Measurements from ENCODE around the gene RNF144A.
"Not testable (repeated sequence)": the region's sequence is repeated elsewhere in the genome, so short reads cannot be mapped to it uniquely, and the experiment has no call there.

The RNF144A gene, protein sequence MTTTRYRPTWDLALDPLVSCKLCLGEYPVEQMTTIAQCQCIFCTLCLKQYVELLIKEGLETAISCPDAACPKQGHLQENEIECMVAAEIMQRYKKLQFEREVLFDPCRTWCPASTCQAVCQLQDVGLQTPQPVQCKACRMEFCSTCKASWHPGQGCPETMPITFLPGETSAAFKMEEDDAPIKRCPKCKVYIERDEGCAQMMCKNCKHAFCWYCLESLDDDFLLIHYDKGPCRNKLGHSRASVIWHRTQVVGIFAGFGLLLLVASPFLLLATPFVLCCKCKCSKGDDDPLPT

DNA sequence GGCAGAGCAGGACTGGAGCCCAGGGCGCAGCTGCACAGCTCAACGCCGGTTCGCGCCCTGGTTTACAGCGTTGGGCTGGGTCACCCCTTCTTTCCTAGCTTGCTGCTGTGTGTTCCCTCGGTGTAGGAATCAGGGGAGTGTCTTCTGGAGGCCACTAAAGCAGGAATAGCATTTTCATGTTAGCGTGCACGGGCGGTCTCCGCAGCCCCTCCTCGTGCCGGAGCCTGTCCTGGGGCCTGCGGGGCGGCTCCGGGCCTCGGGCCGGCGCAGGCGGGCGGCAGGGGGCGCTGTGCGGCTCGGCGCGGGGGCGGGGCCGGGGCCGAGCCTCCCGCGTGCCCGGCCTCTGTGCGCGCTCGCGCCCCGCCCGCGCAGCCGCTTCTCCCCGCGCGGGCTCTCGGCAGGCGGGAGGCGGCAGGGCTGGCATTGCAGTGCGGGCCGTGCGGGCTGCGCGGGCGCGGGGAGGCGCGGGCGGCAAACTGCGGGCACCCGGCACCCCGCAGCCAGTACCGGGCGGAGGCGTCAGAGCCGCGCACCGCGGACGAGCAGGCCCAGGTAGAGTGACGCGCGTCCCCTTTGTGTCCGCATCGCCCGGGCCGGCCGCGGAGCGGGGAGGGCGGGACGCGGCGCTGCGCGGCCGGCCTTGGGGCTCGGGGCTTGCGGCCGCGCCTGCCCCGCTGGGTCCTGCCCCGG is at the start of gene RNF144A:
RNF144A (plus strand) TSS at position 342 of the 690 bp plus-strand sequence. CDS start 79,515 bp downstream, outside the sequence.
- peak; percentile 72 for DNase-seq

- no peak for DNase-seq
These were observed 44.8 kb upstream of the RNF144A start for GRCh38 chr2:6872394-6872793.

DNA sequence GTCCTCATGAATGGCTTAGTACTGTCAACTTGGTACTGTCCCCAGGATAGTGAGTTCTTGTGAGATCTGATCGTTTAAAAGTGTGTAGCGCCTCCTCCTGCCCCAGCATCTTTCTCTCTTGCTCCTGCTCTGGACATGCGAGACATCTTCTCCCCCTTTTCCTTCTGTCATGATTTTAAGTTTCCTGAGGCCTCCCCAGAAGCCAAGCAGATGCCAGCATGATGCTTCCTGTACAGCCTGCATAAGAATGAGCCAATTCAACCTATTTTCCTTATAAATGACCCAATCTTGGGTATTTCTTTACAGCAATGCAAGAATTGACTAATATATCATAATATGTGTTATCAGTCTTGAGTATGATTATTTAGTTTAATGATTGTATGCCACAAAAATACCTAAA is 43.2 kb upstream of the RNF144A start:
- DNase-seq: no peak

DNA sequence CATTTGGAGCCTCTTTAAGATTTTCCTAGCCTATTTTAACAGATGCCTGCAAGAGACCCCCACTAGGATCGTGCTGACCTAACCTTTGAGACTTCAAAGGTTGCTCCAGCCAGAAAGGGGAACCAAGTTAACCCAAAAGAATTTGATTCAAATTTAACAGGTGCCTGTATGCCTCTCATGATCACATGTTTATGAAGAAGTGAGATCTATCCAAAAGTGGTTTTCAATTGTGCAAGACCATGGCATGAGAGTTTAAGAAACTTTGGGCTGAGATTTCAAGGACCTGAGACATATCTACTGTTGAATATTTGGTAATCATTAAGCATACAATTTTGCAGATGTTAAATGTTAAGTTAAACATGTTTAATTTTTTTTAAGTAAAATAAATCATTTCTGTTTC is 40.9 kb upstream of the RNF144A start:
- no peak for DNase-seq

DNA sequence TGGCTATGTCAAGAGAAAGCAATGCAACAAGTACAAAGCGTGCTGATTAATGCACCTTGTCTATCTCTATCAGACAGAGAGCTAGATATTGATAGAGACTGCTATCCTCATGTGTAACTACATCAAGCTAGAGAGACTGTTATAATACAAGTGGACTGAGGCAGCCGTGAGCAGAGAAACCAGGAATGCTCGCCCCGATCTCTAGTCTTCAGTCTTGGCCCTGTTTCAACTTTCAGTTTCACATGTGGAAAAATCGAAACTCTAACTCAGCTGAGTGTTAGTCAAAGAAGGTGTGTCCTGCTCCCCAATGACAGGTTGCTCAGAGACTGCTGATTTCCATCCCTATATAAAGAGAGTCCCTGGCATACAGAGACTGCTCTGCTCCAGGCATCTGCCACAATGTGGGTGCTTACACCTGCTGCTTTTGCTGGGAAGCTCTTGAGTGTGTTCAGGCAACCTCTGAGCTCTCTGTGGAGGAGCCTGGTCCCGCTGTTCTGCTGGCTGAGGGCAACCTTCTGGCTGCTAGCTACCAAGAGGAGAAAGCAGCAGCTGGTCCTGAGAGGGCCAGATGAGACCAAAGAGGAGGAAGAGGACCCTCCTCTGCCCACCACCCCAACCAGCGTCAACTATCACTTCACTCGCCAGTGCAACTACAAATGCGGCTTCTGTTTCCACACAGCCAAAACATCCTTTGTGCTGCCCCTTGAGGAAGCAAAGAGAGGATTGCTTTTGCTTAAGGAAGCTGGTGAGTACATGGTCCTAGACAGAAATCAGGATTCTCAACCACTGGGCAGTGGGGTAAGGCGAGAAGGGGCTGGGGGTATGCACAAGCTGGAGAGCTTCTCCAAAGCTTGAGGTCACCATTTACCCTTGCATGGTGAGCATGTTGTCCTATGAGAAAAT is 39.6 kb upstream of the RNF144A start, which contains the start of gene RSAD2:
RSAD2 (plus strand) TSS at position 376 of the 903 bp plus-strand sequence; CDS start at position 400, 24 bp downstream.
- DNase-seq: no peak

GRCh38 chr2:6878549-6878948 is 38.7 kb upstream of the RNF144A start:
- DNase-seq: no peak

DNA sequence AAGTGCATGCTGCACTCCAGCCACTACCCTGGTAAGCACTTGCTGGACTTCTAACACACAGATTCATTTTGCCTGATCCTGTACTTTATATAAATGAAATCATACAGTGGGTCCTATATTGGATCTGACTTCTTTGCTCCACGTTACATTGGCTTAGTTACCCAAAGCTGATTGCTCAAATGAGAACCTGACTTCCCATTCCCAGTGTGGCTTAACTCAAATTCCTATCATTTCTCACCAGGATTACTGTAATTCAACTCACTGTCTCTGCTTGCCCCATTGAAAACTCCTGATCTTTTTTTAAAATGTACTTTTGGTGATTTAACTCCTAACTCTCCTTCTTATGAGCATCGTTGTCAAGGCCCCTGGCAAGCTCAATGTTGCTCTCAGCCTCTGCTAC is 38.2 kb upstream of the RNF144A start:
- no peak for DNase-seq

DNA sequence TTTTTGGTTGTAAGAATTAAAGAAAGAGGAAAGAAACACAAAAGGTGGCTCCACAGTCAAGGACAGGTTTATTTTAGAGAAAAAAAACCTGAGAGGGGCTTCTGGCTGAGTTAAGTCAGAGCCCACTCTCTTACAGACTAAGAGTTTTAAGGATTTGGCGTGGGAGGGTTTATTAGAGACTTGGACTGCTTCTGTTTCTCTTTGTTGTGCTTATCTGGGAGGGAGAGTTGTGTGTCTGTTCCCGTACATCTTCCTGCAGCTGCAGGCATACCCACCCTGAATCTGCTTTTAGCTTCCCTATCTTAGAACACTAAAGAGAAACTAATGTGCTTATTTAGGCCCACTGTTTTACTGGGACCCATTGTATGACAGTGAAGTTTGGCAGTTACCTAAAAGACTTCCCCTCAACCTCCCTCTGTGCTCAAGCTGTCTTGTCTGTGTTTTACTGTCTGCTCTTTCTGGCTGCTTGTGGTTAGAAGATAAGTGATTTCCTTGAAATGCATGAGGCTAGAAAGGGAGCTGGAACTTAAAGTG is 36.9 kb upstream of the RNF144A start:
- DNase-seq: no peak

- no peak for DNase-seq
These were observed 36.2 kb upstream of the RNF144A start for GRCh38 chr2:6881046-6881445.

GRCh38 chr2:6881516-6881915 is 35.7 kb upstream of the RNF144A start:
- DNase-seq: no peak

DNA sequence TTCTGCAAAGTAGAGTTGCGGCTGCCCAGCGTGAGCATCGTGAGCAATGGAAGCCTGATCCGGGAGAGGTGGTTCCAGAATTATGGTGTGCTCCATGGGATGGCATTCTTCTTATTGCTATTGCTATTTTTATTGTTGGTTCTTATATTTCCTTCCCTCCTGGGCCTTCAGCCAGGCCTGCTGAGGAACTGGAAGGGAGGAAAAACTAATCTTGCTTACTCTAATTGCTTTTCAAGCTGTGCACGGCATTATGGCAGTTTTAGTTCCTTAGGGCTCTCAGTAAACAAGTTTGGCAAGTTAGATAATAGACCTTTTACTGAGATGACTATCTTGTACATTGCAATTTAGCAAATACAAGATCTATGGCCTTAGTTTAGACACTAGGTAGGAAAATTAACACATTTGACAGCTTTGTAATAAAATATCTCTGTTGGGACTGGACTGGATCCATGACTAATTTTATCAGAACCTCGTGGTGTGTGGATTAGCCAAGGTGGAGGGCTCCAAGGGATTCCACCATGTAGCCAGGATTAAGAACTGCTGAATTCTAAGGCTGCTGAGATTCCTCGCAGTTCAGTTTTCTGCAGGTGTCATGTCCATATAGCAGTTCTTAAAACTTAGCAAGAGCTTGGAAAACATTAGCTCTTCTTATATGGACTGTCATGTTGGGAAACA is 33.6 kb upstream of the RNF144A start:
- no peak for DNase-seq

DNA sequence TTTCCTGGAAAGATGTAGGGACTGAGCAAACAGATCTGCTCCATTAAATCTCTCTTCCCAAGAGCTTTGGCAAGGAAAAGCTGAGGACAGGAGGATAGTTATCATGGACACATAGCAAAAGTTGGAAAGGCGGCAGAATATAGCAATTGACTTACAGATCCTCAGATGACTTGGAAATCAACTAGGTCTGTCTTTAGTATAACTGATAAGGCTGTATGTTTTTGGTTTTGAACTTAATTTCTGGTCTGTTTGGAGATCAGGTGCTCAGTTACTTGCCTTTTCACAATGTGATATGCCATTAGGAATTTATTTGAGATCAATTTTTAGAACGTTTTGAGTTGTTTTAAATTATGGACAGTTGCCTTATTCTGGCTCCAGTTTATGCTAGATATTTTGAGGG is 31.7 kb upstream of the RNF144A start:
- DNase-seq: no peak

GRCh38 chr2:6885968-6886367 is 31.2 kb upstream of the RNF144A start:
- no peak for DNase-seq

DNA sequence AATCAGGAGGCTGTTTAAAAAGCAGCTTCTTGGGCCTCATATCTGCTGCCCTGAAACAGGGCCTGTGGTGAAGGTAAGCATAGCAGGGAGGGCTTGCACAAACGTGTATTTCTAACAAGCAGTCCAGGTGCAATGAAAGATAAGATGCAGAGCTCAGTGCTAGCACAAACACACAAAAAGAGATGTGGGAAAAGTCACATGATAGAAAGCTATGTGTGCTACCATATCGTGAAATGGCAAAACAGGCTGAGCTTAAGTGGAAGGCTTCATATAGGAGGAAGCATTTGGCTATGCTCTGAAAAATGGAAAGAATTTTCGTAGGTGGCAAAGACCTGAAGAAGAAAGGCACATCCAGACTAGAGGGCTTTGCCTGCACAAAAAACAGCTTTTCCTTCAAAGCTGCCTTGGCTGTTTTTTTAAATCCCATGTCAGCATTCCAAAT is 29.4 kb upstream of the RNF144A start:
- DNase-seq: no peak

DNA sequence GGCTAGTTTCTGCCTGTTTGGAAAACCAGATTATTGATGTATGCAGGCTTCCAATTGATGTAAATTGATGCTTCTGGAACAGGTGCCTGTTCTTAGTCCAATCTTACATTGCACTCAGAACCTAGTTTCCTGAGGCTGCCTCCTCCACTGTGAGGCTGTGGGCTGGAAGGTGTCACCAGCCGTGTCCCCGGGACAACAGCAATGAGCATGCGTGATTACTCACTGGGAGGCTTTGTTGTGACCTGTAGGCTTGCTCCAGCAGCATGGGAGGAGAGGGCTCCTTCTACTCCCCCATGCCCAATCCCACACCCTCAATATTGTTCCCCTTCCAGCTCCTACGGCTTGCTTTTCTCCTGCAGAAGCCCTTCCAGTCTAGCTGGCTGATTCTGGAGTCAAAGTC is 28.5 kb upstream of the RNF144A start:
- DNase-seq: no peak

DNA sequence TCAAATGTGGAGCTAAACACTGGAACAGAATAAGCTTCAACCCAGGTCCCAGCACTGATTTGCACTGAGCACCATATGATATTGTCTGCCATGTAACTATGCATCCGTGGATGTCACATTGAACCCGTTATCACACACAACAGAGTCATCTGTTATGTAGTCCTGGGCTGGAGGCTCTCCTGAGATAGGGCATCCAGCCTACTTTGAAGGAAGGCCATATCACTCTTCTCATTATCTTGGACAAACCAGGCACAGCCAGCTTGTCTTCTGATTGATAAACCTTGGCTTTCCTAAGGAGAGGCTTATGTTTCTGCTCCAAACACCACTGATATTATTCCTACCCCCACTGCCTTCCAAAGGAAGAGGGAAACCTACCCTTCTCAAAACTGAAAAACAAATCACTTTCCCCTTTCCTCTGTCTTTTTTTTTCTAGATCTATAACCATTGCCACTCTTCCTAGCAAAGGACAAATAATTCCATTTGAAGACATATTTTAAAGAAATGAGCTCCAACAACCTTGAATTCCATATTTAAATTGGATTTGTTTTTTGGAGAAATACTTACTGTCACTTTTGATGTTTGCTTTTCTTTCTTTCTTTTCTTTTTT is 23.2 kb upstream of the RNF144A start:
- DNase-seq: no peak

GRCh38 chr2:6896930-6897759 is 20.1 kb upstream of the RNF144A start:
- DNase-seq: no peak

DNA sequence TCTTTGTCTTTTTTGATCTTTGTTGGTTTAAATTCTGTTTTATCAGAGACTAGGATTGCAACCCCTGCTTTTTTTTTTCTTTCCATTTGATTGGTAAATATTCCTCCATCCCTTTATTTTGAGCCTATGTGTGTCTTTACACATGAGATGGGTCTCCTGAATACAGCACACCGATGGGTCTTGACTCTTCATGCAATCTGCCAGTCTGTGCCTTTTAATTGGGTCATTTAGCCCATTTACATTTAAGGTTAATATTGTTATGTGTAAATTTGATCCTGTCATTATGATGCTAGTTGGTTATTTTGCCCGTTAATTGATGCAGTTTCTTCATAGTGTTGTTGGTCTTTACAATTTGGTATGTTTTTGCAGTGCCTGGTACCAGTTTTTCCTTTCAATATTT is 14.6 kb upstream of the RNF144A start:
- DNase-seq: not testable (repeated sequence)

- no peak for DNase-seq
These were observed 11.5 kb upstream of the RNF144A start for GRCh38 chr2:6905668-6906067.

- no peak for DNase-seq
These were observed 11.0 kb upstream of the RNF144A start for GRCh38 chr2:6906165-6906741.

DNA sequence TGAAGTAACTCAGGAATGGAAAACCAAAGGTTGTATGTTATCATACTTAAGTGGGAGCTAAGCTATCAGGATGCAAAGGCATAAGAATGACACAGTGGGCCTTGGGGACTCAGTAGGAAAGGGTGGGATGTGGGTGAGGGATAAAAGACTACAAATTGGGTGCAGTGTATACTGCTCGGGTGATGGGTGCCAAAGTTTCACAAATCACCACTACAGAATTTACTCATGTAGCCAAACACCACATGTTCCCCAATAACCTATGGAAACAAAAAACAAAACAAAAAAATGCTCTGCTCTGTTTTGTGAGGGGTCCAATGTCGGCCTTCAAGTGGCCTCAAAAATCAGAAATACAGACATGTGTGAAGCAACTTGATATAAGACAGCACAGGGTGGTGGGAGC is 8.9 kb upstream of the RNF144A start:
- DNase-seq: no peak
